Ovary (tissue), 9 donors: ENCODE measurements around the gene CDK2AP2. TPM values are rescaled to one million over a fixed set of nuclear protein-coding genes. Genes with fewer than 3 reads are reported as not detected.

Experiments used
- DNase-seq, 5 donors: peaks; one replicate each; pipeline ENCODE4 v3.0.0-alpha.2; 2019 to 2020
- H3K27ac ChIP-seq, 2 donors: fragments of 200-600 bp; one replicate each; pipeline versions ENCODE4 v1.5.1 to v1.8.0; 2019 to 2022
- H3K27me3 ChIP-seq: fragments of 200-600 bp; one replicate; pipeline ENCODE4 v1.8.0; 2022
- H3K36me3 ChIP-seq: fragments of 200-600 bp; sonication (generic); one replicate; pipeline ENCODE4 v1.5.1; 2019
- H3K4me1 ChIP-seq: one replicate; pipeline ENCODE4 v1.8.1; 2013; ENCODE audit warnings: mild to moderate bottlenecking, moderate library complexity; ENCODE audit not compliant: insufficient read depth
- H3K4me3 ChIP-seq: fragments of 200-600 bp; sonication (generic); one replicate; pipeline ENCODE4 v1.5.1; 2017
- H3K9me3 ChIP-seq, 2 donors: fragments of 200-600 bp in 1 of 2; sonication (generic) in 1 of 2; one replicate each; pipeline versions ENCODE4 v1.5.1 to v1.8.1; 2013 to 2019; ENCODE audit warnings: mild to moderate bottlenecking in 1 of 2, moderate library complexity in 1 of 2
- CTCF ChIP-seq, 3 donors: fragments of 450-650 bp in 2 of 3; fragments of 200-600 bp in 1 of 3; IDR thresholded peaks; one replicate each; pipeline versions ENCODE4 v1.5.1 to v1.8.0; 2016 to 2022; ENCODE audit warnings: antibody characterized with exemption in 3 of 3, mild to moderate bottlenecking in 1 of 3
- EP300 ChIP-seq: sonication (generic); formaldehyde crosslinking; IDR thresholded peaks from one replicate; pipeline ENCODE4 v1.6.1; 2017; ENCODE audit warnings: antibody characterized with exemption
- POLR2A ChIP-seq: fragments of 450-650 bp; IDR thresholded peaks from one replicate; pipeline ENCODE4 v1.6.1; 2017; ENCODE audit warnings: antibody characterized with exemption, mild to moderate bottlenecking, moderate library complexity
- WGBS, 3 donors: extraction: QIAGEN DNeasy Blood & Tissue Kit in 1 of 3; methylation state at CpG; one replicate each; pipeline versions ENCODE4 v1.1.5 to v1.1.7; 2013 to 2017; 5-methylcytosine and 5-hydroxymethylcytosine counted together
- intact Hi-C, 4 donors: fragments of 100-400 bp; cut with DNase I; formaldehyde crosslinking; loops; one replicate each; pipeline versions ENCODE4 v1.11.0 to v1.15.1; 2022 to 2023
- polyA plus RNA-seq, 2 donors: library from polyadenylated mRNA; stranded (reverse); fragments of 200-250 nt in 1 of 2; fragments of 350-450 nt in 1 of 2; fragmentation: Illumina TruSeq in 1 of 2; extraction: RNeasy Lipid Tissue Mini Kit (QIAGEN cat#74804) in 1 of 2; gene quantifications; one replicate each; pipeline ENCODE4 v1.2.3, GENCODE V29; 2013 to 2014
- total RNA-seq, 7 donors: library from RNA; depleted of rRNA in 2 of 7; stranded (reverse); fragments of >200 nt in 2 of 7; fragmentation: NEBNext Ultra II Directional in 3 of 7; extraction: Animal tissue kit (Norgen Biotek cat#: 25700) in 3 of 7; gene quantifications; one replicate each; pipeline versions ENCODE4 v1.1.0 to v1.2.4, GENCODE V29; 2016 to 2023
- donor health status: DM: no; HTN: no; CAD: no; lungs with moderate emphysema.
- donor health status: DM: no; HTN: no; CAD: no.
- donor health status: Bipolar disorder and iron deficiency.
- donor health status: DM: yes; HTN: yes; CAD: no.
- donor health status: DM: no; HTN: no; CAD: no.
- donor health status: DM: yes; HTN: yes; CAD: no.

The CDK2AP2 gene
- total and polyA plus RNA-seq, 9 donors = 3.8 to 66.1 (median 34.6) TPM

- 26 to 44% (median 30%) methylated on average over 8 of the region's 8 CpGs for WGBS, 3 donors
- TF ChIP-seq POLR2A = no peak
- TF ChIP-seq CTCF (IDR thresholded peaks at IDR 0.05) = no peak
- TF ChIP-seq EP300 = no peak
- peak in 1 of 5 donors; percentile 64 for DNase-seq
- H3K9me3 ChIP-seq = no peaks in the 10 kb centered on the region
- H3K4me1 ChIP-seq = no peaks in the 10 kb centered on the region
- H3K36me3 ChIP-seq = no peaks in the 10 kb centered on the region
- intact Hi-C loops = no loop called here
- H3K27ac ChIP-seq = no peak overlapping the region
- H3K27me3 ChIP-seq = no peaks in the 10 kb centered on the region
- no peak overlapping the region for H3K4me3 ChIP-seq
These were observed 37.3 kb upstream of the CDK2AP2 start for GRCh38 chr11:67545280-67545679.

GRCh38 chr11:67544616-67545242 lies 36.8 kb upstream of the CDK2AP2 start:
- TF ChIP-seq POLR2A (no peak), EP300 (no peak), CTCF (IDR thresholded peaks at IDR 0.05) (no peak)
- Histone ChIP-seq H3K27me3 (no peaks in the 10 kb centered on the region), H3K4me1 (no peaks in the 10 kb centered on the region), H3K9me3 (no peaks in the 10 kb centered on the region), H3K27ac (no peak overlapping the region), H3K4me3 (no peak overlapping the region), H3K36me3 (no peaks in the 10 kb centered on the region)
- intact Hi-C loops = no loop called here
- DNase-seq = no peak
- WGBS, 3 donors = 30 to 38% (median 36%) methylated on average over 10 of the region's 10 CpGs

GRCh38 chr11:67543585-67543984 lies 35.6 kb upstream of the CDK2AP2 start:
- H3K27ac ChIP-seq = no peak overlapping the region
- no peak overlapping the region for H3K4me3 ChIP-seq
- H3K27me3 ChIP-seq = no peaks in the 10 kb centered on the region
- intact Hi-C loops = no loop called here
- H3K4me1 ChIP-seq = no peaks in the 10 kb centered on the region
- TF ChIP-seq POLR2A = no peak
- TF ChIP-seq EP300 = no peak
- no peak for TF ChIP-seq CTCF (IDR thresholded peaks at IDR 0.05)
- no peak for DNase-seq
- no peaks in the 10 kb centered on the region for H3K36me3 ChIP-seq
- 48 to 61% (median 54%) methylated on average over 2 of the region's 2 CpGs for WGBS, 3 donors
- H3K9me3 ChIP-seq = no peaks in the 10 kb centered on the region

GRCh38 chr11:67542971-67543370 lies 35.0 kb upstream of the CDK2AP2 start:
- no peaks in the 10 kb centered on the region for H3K9me3 ChIP-seq
- 30 to 46% (median 44%) methylated on average over 6 to 7 of the region's 7 CpGs for WGBS, 3 donors
- no peak overlapping the region for H3K27ac ChIP-seq
- H3K36me3 ChIP-seq = no peaks in the 10 kb centered on the region
- no peak for TF ChIP-seq POLR2A
- TF ChIP-seq CTCF (IDR thresholded peaks at IDR 0.05) = no peak
- no peak for TF ChIP-seq EP300
- intact Hi-C loops = no loop called here
- no peaks in the 10 kb centered on the region for H3K4me1 ChIP-seq
- no peak overlapping the region for H3K4me3 ChIP-seq
- H3K27me3 ChIP-seq = no peaks in the 10 kb centered on the region
- DNase-seq = no peak
